NCI-H1436 (cell line): Measurements from ENCODE around the gene SLC9B1.
A peak's percentile ranks its signal among the peaks of the same experiment; 100 is the strongest.
"Not testable (repeated sequence)": the region's sequence is repeated elsewhere in the genome, so short reads cannot be mapped to it uniquely, and the experiment has no call there.

Experiments
- DNase-seq: peaks from one replicate; lab custom pipeline; 2025; lab: John Stamatoyannopoulos, UW

SLC9B1 gene

GRCh38 chr4:103011378-103012025 is 8.0 kb downstream of the SLC9B1 start:
- DNase-seq, result no peak

GRCh38 chr4:103010804-103011203 is 8.7 kb downstream of the SLC9B1 start:
- DNase-seq, result no peak

- peak; percentile 14 for DNase-seq
Observed at GRCh38 chr4:103008875-103009729, 10.4 kb downstream of the SLC9B1 start.

GRCh38 chr4:103002551-103002950 is 17.0 kb downstream of the SLC9B1 start:
- no peak for DNase-seq

- no peak for DNase-seq
Observed at GRCh38 chr4:102994803-102995202, 24.7 kb downstream of the SLC9B1 start.

- not testable (repeated sequence) for DNase-seq
Observed at GRCh38 chr4:102993985-102994384, 25.5 kb downstream of the SLC9B1 start.

- no peak for DNase-seq
Observed at GRCh38 chr4:102988429-102989020, 31.0 kb downstream of the SLC9B1 start.

- DNase-seq, result no peak
Observed at GRCh38 chr4:102981005-102981404, 38.5 kb downstream of the SLC9B1 start.

GRCh38 chr4:102961813-102962212 is 57.7 kb downstream of the SLC9B1 start:
- not testable (repeated sequence) for DNase-seq

GRCh38 chr4:102959496-102959895 is 60.0 kb downstream of the SLC9B1 start:
- DNase-seq, result no peak

GRCh38 chr4:102945066-102945465 is 74.4 kb downstream of the SLC9B1 start:
- no peak for DNase-seq

- not testable (repeated sequence) for DNase-seq
Observed at GRCh38 chr4:102938063-102938462, 81.4 kb downstream of the SLC9B1 start.

- DNase-seq, result no peak
Observed at GRCh38 chr4:102935716-102936115, 83.8 kb downstream of the SLC9B1 start.

GRCh38 chr4:102919697-102920096 is 99.8 kb downstream of the SLC9B1 start:
- DNase-seq, result not testable (repeated sequence)

- no peak for DNase-seq
Observed at GRCh38 chr4:102918859-102919258, 100.6 kb downstream of the SLC9B1 start.

- DNase-seq, result no peak
Observed at GRCh38 chr4:102901804-102902203, 117.7 kb downstream of the SLC9B1 start.

- DNase-seq, result not testable (repeated sequence)
Observed at GRCh38 chr4:102897610-102898009, 121.9 kb downstream of the SLC9B1 start.

- DNase-seq, result not testable (repeated sequence)
Observed at GRCh38 chr4:102896547-102896946, 123.0 kb downstream of the SLC9B1 start.

GRCh38 chr4:102889866-102890265 is 129.6 kb downstream of the SLC9B1 start:
- DNase-seq, result not testable (repeated sequence)

GRCh38 chr4:102888570-102888969 is 130.9 kb downstream of the SLC9B1 start:
- DNase-seq, result not testable (repeated sequence)

GRCh38 chr4:102883278-102883677 is 136.2 kb downstream of the SLC9B1 start:
- no peak for DNase-seq

GRCh38 chr4:102881343-102881742 is 138.2 kb downstream of the SLC9B1 start:
- DNase-seq, result no peak

- no peak for DNase-seq
Observed at GRCh38 chr4:102878901-102879300, 140.6 kb downstream of the SLC9B1 start.
